Uterus (tissue), 4 donors: ENCODE results near the gene COPZ2. TPM values are rescaled to one million over a fixed set of nuclear protein-coding genes. Genes with fewer than 3 reads are reported as not detected.

Experiments
- DNase-seq, 2 donors: peaks; one replicate each; pipeline ENCODE4 v3.0.0-alpha.2; 2019 to 2020
- H3K27ac ChIP-seq, 2 donors: fragments of 200-600 bp; sonication (generic); 1 replicate in 1 of 2; 2 replicates in 1 of 2; pipeline ENCODE4 v1.5.1; 2016 to 2018
- H3K27me3 ChIP-seq, 2 donors: fragments of 200-600 bp; sonication (generic); one replicate each; pipeline ENCODE4 v1.5.1; 2018 to 2019; ENCODE audit warnings: control low read depth in 1 of 2
- H3K36me3 ChIP-seq, 2 donors: fragments of 200-600 bp; sonication (generic); one replicate each; pipeline ENCODE4 v1.5.1; 2019; ENCODE audit warnings: control low read depth in 1 of 2
- H3K4me1 ChIP-seq, 2 donors: fragments of 200-600 bp; sonication (generic); one replicate each; pipeline ENCODE4 v1.5.1; 2018 to 2019; ENCODE audit warnings: control low read depth in 1 of 2
- H3K4me3 ChIP-seq, 2 donors: fragments of 200-600 bp; sonication (generic); 1 replicate in 1 of 2; 2 replicates in 1 of 2; pipeline ENCODE4 v1.5.1; 2018 to 2019; ENCODE audit warnings: mild to moderate bottlenecking in 1 of 2
- H3K9me3 ChIP-seq, 2 donors: fragments of 200-600 bp; sonication (generic); one replicate each; pipeline ENCODE4 v1.5.1; 2019; ENCODE audit warnings: control low read depth in 1 of 2
- POLR2A ChIP-seq, 2 donors: fragments of 450-650 bp; IDR thresholded peaks; one replicate each; pipeline ENCODE4 v1.6.1; 2016; ENCODE audit warnings: antibody characterized with exemption in 2 of 2, mild to moderate bottlenecking in 1 of 2, moderate library complexity in 1 of 2
- intact Hi-C: fragments of 100-400 bp; cut with DNase I; formaldehyde crosslinking; loops from one replicate; pipeline ENCODE4 v1.15.1; 2023; ENCODE audit warnings: low total_unique reads
- total RNA-seq, 4 donors: library from RNA; depleted of rRNA in 3 of 4; stranded (reverse); fragments of >200 nt in 3 of 4; gene quantifications; one replicate each; pipeline versions ENCODE4 v1.1.0 to v1.2.4, GENCODE V29; 2014 to 2023
- TF ChIP-seq, protein P1 (sequence below), 4 experiments: fragments of 200-600 bp in 2 of 4; fragments of 450-650 bp in 2 of 4; sonication (generic) in 2 of 4; IDR thresholded peaks; one replicate each; pipeline ENCODE4 v1.5.1; 2016 to 2019; ENCODE audit warnings: antibody characterized with exemption in 4 of 4, mild to moderate bottlenecking in 2 of 4, moderate library complexity in 1 of 4
- donor health status: DM: yes; HTN: yes; CAD: no.

The COPZ2 gene
- total RNA-seq, 4 donors from 2014 or later = 12.9 to 82.7 (median 35.3) TPM

DNA sequence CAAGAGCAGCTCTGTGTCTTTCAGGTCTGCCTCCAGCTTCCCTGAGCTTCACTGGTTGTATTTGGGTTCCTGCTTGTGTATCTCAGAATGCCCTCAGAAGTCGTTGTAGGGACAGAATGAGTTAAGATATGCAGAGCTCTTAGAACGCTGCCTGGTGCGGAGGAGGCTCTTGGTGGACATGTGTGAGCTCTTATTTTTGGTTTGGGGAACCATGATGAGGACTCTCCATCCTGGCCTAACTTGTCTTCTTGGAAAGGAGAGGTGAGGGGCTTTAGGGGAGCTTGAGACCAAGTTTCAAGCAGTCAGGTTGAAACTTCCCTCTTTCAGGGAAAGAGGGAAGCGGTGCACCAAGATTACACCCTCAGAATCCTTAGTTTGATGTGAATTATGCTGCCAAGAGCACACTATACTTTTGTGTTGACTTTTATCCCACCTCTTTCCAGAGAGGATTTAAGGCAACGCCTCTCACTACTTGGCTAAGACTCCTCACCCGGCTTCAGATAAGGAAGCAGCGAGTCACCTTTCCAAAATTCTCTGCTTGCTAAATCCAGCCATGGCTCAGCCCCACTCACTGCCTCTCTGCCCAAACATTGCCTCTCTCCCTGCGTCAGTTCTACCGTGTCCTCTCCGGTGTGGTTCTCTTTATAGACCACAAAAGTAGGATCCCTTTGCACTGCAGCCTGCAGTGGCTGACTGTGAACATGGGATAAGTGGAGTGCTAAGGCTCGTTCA, 53.9 kb downstream of the COPZ2 start:
- TF ChIP-seq POLR2A (IDR thresholded peaks at IDR 0.05) = no peak
- TF ChIP-seq, protein P1, sequence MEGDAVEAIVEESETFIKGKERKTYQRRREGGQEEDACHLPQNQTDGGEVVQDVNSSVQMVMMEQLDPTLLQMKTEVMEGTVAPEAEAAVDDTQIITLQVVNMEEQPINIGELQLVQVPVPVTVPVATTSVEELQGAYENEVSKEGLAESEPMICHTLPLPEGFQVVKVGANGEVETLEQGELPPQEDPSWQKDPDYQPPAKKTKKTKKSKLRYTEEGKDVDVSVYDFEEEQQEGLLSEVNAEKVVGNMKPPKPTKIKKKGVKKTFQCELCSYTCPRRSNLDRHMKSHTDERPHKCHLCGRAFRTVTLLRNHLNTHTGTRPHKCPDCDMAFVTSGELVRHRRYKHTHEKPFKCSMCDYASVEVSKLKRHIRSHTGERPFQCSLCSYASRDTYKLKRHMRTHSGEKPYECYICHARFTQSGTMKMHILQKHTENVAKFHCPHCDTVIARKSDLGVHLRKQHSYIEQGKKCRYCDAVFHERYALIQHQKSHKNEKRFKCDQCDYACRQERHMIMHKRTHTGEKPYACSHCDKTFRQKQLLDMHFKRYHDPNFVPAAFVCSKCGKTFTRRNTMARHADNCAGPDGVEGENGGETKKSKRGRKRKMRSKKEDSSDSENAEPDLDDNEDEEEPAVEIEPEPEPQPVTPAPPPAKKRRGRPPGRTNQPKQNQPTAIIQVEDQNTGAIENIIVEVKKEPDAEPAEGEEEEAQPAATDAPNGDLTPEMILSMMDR (IDR thresholded peaks at IDR 0.05) = no peak
- H3K27ac ChIP-seq = no peak overlapping the region
- intact Hi-C loops = no loop called here

DNA sequence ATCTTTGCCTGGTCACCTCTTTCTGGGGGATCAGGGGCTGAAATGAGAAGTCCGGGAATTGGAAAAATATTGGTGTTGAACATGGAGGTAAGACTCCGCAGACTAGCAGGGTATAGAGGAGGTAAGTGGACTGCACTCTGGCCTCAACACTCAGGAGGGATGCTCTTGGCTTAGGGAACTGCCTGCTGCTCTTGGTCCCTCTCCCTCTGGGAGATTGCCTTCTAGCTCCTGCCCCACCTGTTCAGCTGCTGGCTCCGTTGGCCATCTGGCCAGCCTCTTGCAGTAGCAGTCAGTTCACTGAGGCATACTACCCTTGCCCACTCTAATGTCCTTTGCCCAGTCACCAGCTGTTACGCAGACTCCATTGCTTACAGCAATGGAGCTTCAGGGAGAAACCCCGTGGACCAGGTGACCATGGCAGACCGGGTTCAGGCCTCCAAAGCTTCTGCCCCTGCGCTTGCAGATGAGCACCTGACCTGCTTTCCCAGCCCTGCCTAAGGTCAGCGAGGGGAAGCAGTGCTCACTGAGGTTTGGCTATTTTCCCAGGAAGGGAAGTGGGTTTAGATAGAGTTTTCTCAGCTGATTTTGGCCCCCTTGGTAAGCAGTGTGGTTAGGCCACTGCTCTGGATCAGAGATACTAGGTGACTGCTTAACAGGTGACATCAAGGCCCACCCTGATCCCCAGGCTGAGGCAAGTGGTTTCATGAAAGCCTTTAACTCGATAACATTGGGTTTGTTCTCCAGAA, 54.8 kb downstream of the COPZ2 start:
- no peak for TF ChIP-seq POLR2A (IDR thresholded peaks at IDR 0.05)
- TF ChIP-seq, protein P1 (IDR thresholded peaks at IDR 0.05) = no peak
- Histone ChIP-seq H3K27me3 (no peaks in the 10 kb centered on the region), H3K36me3 (no peaks in the 10 kb centered on the region), H3K4me1 (no peaks in the 10 kb centered on the region), H3K9me3 (no peaks in the 10 kb centered on the region), H3K27ac (no peak overlapping the region), H3K4me3 (no peak overlapping the region)
- no peak for DNase-seq
- intact Hi-C loops = no loop called here

More for the DNA sequence above, 53.9 kb downstream of the COPZ2 start:
- no peaks in the 10 kb centered on the region for H3K9me3 ChIP-seq
- no peaks in the 10 kb centered on the region for H3K4me1 ChIP-seq
- H3K4me3 ChIP-seq = no peak overlapping the region
- DNase-seq = no peak
- no peaks in the 10 kb centered on the region for H3K36me3 ChIP-seq
- H3K27me3 ChIP-seq = no peaks in the 10 kb centered on the region

DNA sequence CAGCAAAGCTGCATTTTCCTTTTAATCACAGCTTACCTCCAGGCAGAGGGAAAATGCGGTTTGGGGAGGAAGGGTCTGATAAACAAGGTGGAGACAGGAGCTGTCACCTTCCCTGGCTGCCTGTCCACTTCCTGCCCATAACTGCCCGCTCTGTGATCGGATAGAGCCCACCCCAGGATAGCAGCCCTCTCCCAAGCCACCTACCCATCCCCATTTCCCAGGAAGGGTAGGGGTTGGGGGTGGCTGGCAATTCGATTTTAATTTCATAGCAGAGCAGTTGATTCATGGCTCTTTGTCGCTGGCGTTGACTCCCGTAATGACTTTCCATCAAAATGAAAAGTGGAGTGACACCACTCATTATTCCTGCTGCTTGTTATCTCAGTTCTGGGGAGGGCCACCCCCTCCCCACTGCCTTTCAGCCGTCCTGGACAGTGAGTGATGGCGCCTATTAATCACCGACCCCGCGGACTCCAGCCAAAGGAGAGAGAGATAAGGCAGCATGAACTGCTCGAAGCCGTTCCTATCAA, 55.4 kb downstream of the COPZ2 start:
- H3K4me3 ChIP-seq = no peak overlapping the region
- intact Hi-C loops = no loop called here
- H3K9me3 ChIP-seq = no peaks in the 10 kb centered on the region
- no peaks in the 10 kb centered on the region for H3K27me3 ChIP-seq
- H3K4me1 ChIP-seq = no peaks in the 10 kb centered on the region
- H3K27ac ChIP-seq = no peak overlapping the region
- no peaks in the 10 kb centered on the region for H3K36me3 ChIP-seq
- no peak for TF ChIP-seq POLR2A (IDR thresholded peaks at IDR 0.05)
- TF ChIP-seq, protein P1 (IDR thresholded peaks at IDR 0.05) = no peak
- no peak for DNase-seq

DNA sequence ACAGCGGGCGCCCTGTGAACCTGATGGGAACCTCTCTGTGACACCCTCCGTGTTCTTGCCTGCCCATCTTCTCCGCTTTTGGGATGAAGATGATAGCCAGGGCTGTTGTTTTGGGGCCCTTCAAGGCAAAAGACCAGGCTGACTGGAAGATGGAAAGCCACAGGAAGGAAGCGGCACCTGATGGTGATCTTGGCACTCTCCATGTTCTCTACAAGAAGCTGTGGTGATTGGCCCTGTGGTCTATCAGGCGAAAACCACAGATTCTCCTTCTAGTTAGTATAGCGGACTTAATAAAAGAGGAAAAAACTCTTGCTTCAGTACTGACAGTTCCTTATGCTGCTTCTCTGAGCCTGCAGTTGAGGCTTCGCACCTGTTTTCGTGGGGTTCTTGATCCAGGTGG, 56.1 kb downstream of the COPZ2 start:
- no peak for TF ChIP-seq POLR2A (IDR thresholded peaks at IDR 0.05)
- TF ChIP-seq, protein P1 (IDR thresholded peaks at IDR 0.05) = no peak
- no peaks in the 10 kb centered on the region for H3K27me3 ChIP-seq
- H3K4me1 ChIP-seq = no peaks in the 10 kb centered on the region
- H3K4me3 ChIP-seq = no peak overlapping the region
- no peaks in the 10 kb centered on the region for H3K9me3 ChIP-seq
- no peaks in the 10 kb centered on the region for H3K36me3 ChIP-seq
- no peak for DNase-seq
- H3K27ac ChIP-seq = no peak overlapping the region
- intact Hi-C loops = no loop called here

DNA sequence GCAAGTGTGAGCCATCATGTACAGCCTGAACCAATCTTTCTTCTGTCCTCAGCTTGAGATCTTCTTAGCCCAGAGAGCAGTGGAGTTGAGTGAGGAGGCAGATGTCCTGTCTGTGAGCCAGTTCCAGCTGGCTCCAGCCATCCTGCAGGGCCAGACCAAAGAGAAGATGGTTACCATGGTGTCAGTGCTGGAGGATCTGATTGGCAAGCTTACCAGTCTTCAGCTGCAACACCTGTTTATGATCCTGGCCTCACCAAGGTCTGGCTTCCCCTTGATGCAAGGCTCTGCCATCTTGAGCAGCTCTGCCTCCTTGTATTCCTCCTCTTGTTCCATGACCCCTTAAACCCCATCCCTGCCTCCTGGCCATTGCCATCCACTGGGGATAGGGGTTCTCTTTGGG, 57.1 kb downstream of the COPZ2 start:
- TF ChIP-seq, protein P1 (IDR thresholded peaks at IDR 0.05) = no peak
- TF ChIP-seq POLR2A (IDR thresholded peaks at IDR 0.05) = no peak
- no peaks in the 10 kb centered on the region for H3K4me1 ChIP-seq
- no peak overlapping the region for H3K4me3 ChIP-seq
- no peak for DNase-seq
- no peak overlapping the region for H3K27ac ChIP-seq
- intact Hi-C loops = no loop called here
- H3K36me3 ChIP-seq = no peaks in the 10 kb centered on the region
- H3K27me3 ChIP-seq = no peaks in the 10 kb centered on the region
- no peaks in the 10 kb centered on the region for H3K9me3 ChIP-seq
